HEK293T (cell line): ENCODE data around the gene TRPC4AP.

Experiments used
- CTCF ChIA-PET: fragments of 350-600 bp; formaldehyde crosslinking; extraction: SDS; loops from one replicate; lab custom pipeline; 2021; ENCODE audit warnings: antibody characterized with exemption, inconsistent platforms; lab: Yijun Ruan, JAX
- POLR2A ChIA-PET: fragments of 350-600 bp; formaldehyde crosslinking; extraction: SDS; loops from one replicate; lab custom pipeline; 2020; ENCODE audit warnings: antibody characterized with exemption, inconsistent platforms; lab: Yijun Ruan, JAX
- DNase-seq: peaks from one replicate; pipeline ENCODE4 v3.0.0; 2012; ENCODE audit warnings: mixed read lengths; ENCODE audit errors: extremely low spot score
- ARNT ChIP-seq: fragments of 450-650 bp; IDR thresholded peaks from 2 replicates; pipeline ENCODE4 v1.6.1; 2017; ENCODE audit warnings: mild to moderate bottlenecking
- BHLHE40 ChIP-seq: fragments of 450-650 bp; IDR thresholded peaks from 2 replicates; pipeline ENCODE4 v1.6.1; 2016; ENCODE audit warnings: mild to moderate bottlenecking, moderate library complexity, borderline replicate concordance
- CTBP1 ChIP-seq: fragments of 450-650 bp; IDR thresholded peaks from 2 replicates; pipeline ENCODE4 v1.6.1; 2016; ENCODE audit warnings: borderline replicate concordance
- ELF4 ChIP-seq: fragments of 450-650 bp; IDR thresholded peaks from 2 replicates; pipeline ENCODE4 v1.6.1; 2017; ENCODE audit warnings: antibody characterized with exemption
- FOXA1 ChIP-seq: fragments of 450-650 bp; IDR thresholded peaks from 2 replicates; pipeline ENCODE4 v1.6.1; 2016; ENCODE audit warnings: mild to moderate bottlenecking
- FOXK2 ChIP-seq: fragments of 450-650 bp; IDR thresholded peaks from 2 replicates; pipeline ENCODE4 v1.6.1; 2016; ENCODE audit warnings: mild to moderate bottlenecking
- FOXM1 ChIP-seq: fragments of 450-650 bp; IDR thresholded peaks from 2 replicates; pipeline ENCODE4 v1.6.1; 2017; ENCODE audit warnings: mild to moderate bottlenecking, borderline replicate concordance
- HDGF ChIP-seq: fragments of 450-650 bp; IDR thresholded peaks from 2 replicates; pipeline ENCODE4 v1.6.1; 2017; ENCODE audit warnings: antibody characterized with exemption, borderline replicate concordance
- L3MBTL2 ChIP-seq: fragments of 450-650 bp; conservative IDR thresholded peaks from 2 replicates; pipeline ENCODE4 v1.6.1; 2016; ENCODE audit warnings: mild to moderate bottlenecking
- LEF1 ChIP-seq: fragments of 450-650 bp; IDR thresholded peaks from 2 replicates; pipeline ENCODE4 v1.6.1; 2017; ENCODE audit warnings: mild to moderate bottlenecking, borderline replicate concordance
- NFRKB ChIP-seq: fragments of 450-650 bp; IDR thresholded peaks from 2 replicates; pipeline ENCODE4 v1.6.1; 2016; ENCODE audit warnings: mild to moderate bottlenecking, moderate library complexity
- PKNOX1 ChIP-seq: fragments of 450-650 bp; IDR thresholded peaks from 2 replicates; pipeline ENCODE4 v1.6.1; 2016
- SP1 ChIP-seq: fragments of 450-650 bp; IDR thresholded peaks from 2 replicates; pipeline ENCODE4 v1.6.1; 2017
- SUZ12 ChIP-seq: fragments of 450-650 bp; IDR thresholded peaks from 2 replicates; pipeline ENCODE4 v1.6.1; 2016; ENCODE audit warnings: mild to moderate bottlenecking
- TARDBP ChIP-seq: fragments of 450-650 bp; IDR thresholded peaks from 2 replicates; pipeline ENCODE4 v1.6.1; 2016
- ZNF384 ChIP-seq: fragments of 450-650 bp; IDR thresholded peaks from 2 replicates; pipeline ENCODE4 v1.6.1; 2016

Gene TRPC4AP

GRCh38 chr20:35048739-35049138 lies 43.9 kb downstream of the TRPC4AP start:
- POLR2A ChIA-PET, result no interaction called here
- no peak for DNase-seq
- CTCF ChIA-PET, result no interaction called here
- TF ChIP-seq LEF1 (no peak), ELF4 (no peak), PKNOX1 (no peak), TARDBP (no peak), NFRKB (no peak), ZNF384 (no peak), HDGF (no peak), FOXK2 (no peak), SUZ12 (no peak), L3MBTL2 (no peak), SP1 (no peak), CTBP1 (no peak), ARNT (no peak), FOXM1 (no peak), BHLHE40 (no peak), FOXA1 (no peak)

- no peak for TF ChIP-seq FOXM1
- TF ChIP-seq ARNT, result no peak
- TF ChIP-seq FOXA1, result no peak
- TF ChIP-seq LEF1, result no peak
- no peak for TF ChIP-seq FOXK2
- no peak for TF ChIP-seq ELF4
- no peak for DNase-seq
- POLR2A ChIA-PET, result no interaction called here
- CTCF ChIA-PET, result no interaction called here
These were observed 50.3 kb downstream of the TRPC4AP start for GRCh38 chr20:35042268-35042667.

GRCh38 chr20:35040646-35041045 lies 52.0 kb downstream of the TRPC4AP start:
- no peak for DNase-seq
- ChIA-PET CTCF (no interaction called here), POLR2A (no interaction called here)
- TF ChIP-seq FOXA1 (no peak), PKNOX1 (no peak), BHLHE40 (no peak), SUZ12 (no peak), TARDBP (no peak), FOXM1 (no peak), L3MBTL2 (no peak)

GRCh38 chr20:35039846-35040489 lies 52.6 kb downstream of the TRPC4AP start:
- no peak for TF ChIP-seq PKNOX1
- no peak for TF ChIP-seq ZNF384
- TF ChIP-seq BHLHE40, result no peak
- no peak for TF ChIP-seq CTBP1
- no peak for TF ChIP-seq NFRKB
- TF ChIP-seq TARDBP, result no peak
- ChIA-PET POLR2A (interaction anchor here (0.7 kb wide), 1 partner anchor 415 kb away, joined by 3 read pairs; the partner anchor contains the start of gene CEP250), CTCF (no interaction called here)
- DNase-seq, result no peak

- CTCF ChIA-PET, result no interaction called here
- DNase-seq, result no peak
- POLR2A ChIA-PET, result interaction anchor here (0.6 kb wide), 2 partner anchors 132 to 164 kb away, joined by 3 read pairs; no protein-coding TSS in a partner anchor
- TF ChIP-seq SUZ12 (no peak), ZNF384 (no peak), FOXK2 (no peak), FOXA1 (no peak), ARNT (no peak), L3MBTL2 (no peak), PKNOX1 (no peak), CTBP1 (no peak), ELF4 (no peak), HDGF (no peak), TARDBP (no peak), NFRKB (no peak), BHLHE40 (no peak), LEF1 (no peak), SP1 (no peak), FOXM1 (no peak)
These were observed 53.5 kb downstream of the TRPC4AP start for GRCh38 chr20:35039146-35039545.

GRCh38 chr20:35034145-35034544 lies 58.5 kb downstream of the TRPC4AP start:
- TF ChIP-seq L3MBTL2, result no peak
- TF ChIP-seq HDGF, result no peak
- no peak for TF ChIP-seq ZNF384
- no peak for TF ChIP-seq ELF4
- POLR2A ChIA-PET, result no interaction called here
- CTCF ChIA-PET, result no interaction called here
- no peak for DNase-seq
